HG02870 (cell line): ENCODE results near the gene NINL.

Experiments used
- ATAC-seq: cut with Tn5 transposase; IDR thresholded peaks from one replicate; pipeline ENCODE4 v1.9.1; 2021; ENCODE audit warnings: mild to moderate bottlenecking, moderate library complexity; ENCODE audit not compliant: unreplicated experiment

NINL gene

GRCh38 chr20:25422032-25422431 is 163.3 kb downstream of the NINL start:
- ATAC-seq, result no peak

GRCh38 chr20:25421102-25421501 is 164.2 kb downstream of the NINL start:
- ATAC-seq, result no peak

DNA sequence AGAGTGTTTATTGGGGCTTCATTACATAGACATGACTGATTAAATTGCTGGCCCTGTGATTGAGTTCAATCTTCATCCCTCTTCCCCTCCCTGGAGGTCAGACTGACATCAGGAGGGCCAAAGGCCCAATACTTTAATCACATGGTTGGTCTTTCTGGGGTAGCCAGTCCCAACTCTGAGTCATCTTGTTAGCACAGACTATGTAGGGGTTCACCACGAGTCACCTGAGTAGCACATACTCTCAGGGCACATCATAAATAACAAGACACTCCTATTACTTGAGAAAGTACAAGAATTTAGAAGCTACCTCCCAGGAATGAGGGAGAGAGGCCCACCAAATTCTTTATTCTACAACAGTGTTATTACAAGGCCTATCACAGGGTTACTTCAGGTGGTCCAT is 166.6 kb downstream of the NINL start:
- ATAC-seq, result no peak

GRCh38 chr20:25408890-25409289 is 176.4 kb downstream of the NINL start:
- ATAC-seq, result no peak

DNA sequence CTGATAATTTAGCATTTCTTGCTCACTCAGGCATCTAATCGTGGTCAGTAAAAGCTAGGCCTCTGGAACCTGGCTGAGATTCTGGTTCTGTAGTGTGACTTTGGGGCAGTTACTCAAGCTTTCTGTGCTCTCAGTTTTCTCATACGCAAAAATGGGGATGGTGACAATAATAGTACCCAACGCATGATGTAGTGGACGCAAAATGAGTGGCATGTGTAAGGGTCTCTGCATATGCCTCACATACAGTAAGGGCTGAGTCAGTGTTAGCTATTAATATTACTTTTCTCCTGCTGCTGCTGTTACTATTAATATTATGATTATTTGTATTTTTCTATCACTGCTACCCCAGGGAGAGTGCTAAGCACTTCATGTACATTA is 177.2 kb downstream of the NINL start:
- no peak for ATAC-seq

DNA sequence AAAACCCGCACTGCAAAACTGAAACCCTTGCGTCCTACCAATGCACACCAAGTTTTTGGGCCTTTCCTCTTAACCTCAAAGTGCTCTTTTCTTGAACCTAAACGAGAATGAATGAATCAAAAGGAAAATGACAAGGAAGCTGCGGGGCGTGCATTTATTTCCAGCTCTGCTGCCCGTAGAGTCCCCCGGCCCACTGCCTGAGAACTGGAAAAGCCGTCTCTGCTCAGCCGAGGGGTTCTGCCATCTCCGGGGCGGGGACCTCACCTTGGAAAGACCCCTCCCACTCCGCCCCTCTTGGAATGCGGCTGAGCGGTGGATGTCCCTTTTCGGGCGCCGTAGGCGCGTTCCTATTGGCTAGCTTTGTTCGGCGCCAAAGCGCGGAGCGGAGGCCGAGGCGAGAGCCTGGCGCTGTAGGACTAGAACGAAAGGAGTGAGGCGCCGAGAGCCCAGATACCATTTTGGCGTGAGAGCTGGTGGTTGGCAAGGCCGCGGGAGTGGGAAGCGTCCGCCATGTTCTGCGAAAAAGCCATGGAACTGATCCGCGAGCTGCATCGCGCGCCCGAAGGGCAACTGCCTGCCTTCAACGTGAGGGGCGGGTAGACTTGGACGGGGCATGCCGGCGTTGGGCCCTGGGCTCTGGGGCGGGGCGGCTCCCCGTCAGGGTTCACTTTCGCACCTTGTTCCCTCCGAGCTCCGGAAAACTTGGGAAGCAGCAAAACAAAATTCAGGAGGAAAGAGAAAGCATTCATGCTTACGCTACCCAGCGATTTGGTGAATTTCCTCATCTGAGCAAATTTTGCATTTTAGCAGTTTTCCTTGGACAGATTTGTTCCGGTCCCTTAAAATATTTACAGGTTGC is 177.8 kb downstream of the NINL start, which contains the start of gene GINS1:
TSS of gene GINS1 (plus strand) at position 363 of the 859 bp plus-strand sequence. CDS start at position 511, 148 bp downstream.
- peak; percentile 89 for ATAC-seq
